ENCODE data around the gene AQP5. TPM values are rescaled to one million over a fixed set of nuclear protein-coding genes. Genes with fewer than 3 reads are reported as not detected.
A peak's percentile ranks its signal among the peaks of the same experiment; 100 is the strongest.
"Not testable (repeated sequence)": the region's sequence is repeated elsewhere in the genome, so short reads cannot be mapped to it uniquely, and the experiment has no call there.

Gene AQP5
- total and polyA plus RNA-seq, 8 donors: 0.41 to 2.8 (median 1.2) TPM

GRCh38 chr12:49982246-49983087, 20.8 kb downstream of the AQP5 start:
- FAIRE-seq (no peak), DNase-seq (no peak), ATAC-seq (peak in 1 of 4 donors; percentile 28)
- Histone ChIP-seq H3K36me3 (no peaks in the 10 kb centered on the region), H3K27me3 (no peaks in the 10 kb centered on the region), H3K9me3 (no peaks in the 10 kb centered on the region), H3K4me1 (peaks cover 0 to 3% (median 0%) of the 10 kb centered on the region in 3 donors), H3K4me3 (no peak overlapping the region), H3K27ac (no peak overlapping the region)
- WGBS, 2 donors: 81 to 85% methylated on average over 7 of the region's 7 CpGs
- intact Hi-C loops (cut with DNase I): no loop called here
- TF ChIP-seq, protein P1, sequence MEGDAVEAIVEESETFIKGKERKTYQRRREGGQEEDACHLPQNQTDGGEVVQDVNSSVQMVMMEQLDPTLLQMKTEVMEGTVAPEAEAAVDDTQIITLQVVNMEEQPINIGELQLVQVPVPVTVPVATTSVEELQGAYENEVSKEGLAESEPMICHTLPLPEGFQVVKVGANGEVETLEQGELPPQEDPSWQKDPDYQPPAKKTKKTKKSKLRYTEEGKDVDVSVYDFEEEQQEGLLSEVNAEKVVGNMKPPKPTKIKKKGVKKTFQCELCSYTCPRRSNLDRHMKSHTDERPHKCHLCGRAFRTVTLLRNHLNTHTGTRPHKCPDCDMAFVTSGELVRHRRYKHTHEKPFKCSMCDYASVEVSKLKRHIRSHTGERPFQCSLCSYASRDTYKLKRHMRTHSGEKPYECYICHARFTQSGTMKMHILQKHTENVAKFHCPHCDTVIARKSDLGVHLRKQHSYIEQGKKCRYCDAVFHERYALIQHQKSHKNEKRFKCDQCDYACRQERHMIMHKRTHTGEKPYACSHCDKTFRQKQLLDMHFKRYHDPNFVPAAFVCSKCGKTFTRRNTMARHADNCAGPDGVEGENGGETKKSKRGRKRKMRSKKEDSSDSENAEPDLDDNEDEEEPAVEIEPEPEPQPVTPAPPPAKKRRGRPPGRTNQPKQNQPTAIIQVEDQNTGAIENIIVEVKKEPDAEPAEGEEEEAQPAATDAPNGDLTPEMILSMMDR (IDR thresholded peaks at IDR 0.05): no peak

DNA sequence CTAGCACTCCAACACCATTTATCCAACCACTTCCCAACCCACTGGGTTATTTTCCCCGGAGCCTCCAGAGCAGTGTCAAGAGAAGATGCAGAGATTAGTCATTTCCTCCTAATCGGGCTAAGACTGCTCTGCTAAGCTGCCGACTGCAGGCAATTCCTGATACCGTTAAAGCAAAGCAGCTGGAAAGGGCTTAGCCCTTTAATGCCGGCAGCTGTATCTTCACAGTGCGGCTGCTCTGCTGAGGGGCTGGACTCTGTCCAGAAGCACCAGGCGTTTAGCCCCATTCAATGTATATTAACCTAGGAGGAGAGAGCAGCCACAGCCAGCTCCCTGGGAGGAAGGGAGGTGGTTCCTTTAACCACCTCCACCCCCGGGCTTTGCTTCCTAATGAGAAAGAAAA, 22.2 kb downstream of the AQP5 start:
- ATAC-seq (peak in 3 of 4 donors; percentile 41 to 64 (median 63)), DNase-seq (no peak), FAIRE-seq (no peak)
- Histone ChIP-seq H3K27me3 (no peaks in the 10 kb centered on the region), H3K4me1 (peaks cover 0 to 3% (median 0%) of the 10 kb centered on the region in 3 donors), H3K27ac (peak overlapping the region in 1 of 4 donors; percentile 4), H3K36me3 (no peaks in the 10 kb centered on the region), H3K4me3 (no peak overlapping the region), H3K9me3 (no peaks in the 10 kb centered on the region)
- 14 to 16% methylated on average over 8 of the region's 8 CpGs for WGBS, 2 donors
- TF ChIP-seq, protein P1 (IDR thresholded peaks at IDR 0.05): no peak
- intact Hi-C loops (cut with DNase I): no loop called here

- 86 to 89% methylated on average over 8 to 9 of the region's 9 CpGs for WGBS, 2 donors
- intact Hi-C loops (cut with DNase I): no loop called here
- TF ChIP-seq, protein P1 (IDR thresholded peaks at IDR 0.05): no peak
- Histone ChIP-seq H3K36me3 (no peaks in the 10 kb centered on the region), H3K27ac (peak overlapping the region in 1 of 4 donors; percentile 4), H3K4me1 (peaks cover 0 to 3% (median 0%) of the 10 kb centered on the region in 3 donors), H3K4me3 (no peak overlapping the region), H3K27me3 (no peaks in the 10 kb centered on the region), H3K9me3 (no peaks in the 10 kb centered on the region)
- FAIRE-seq (no peak), DNase-seq (no peak), ATAC-seq (no peak)
These were observed 23.0 kb downstream of the AQP5 start for GRCh38 chr12:49984476-49985359.

DNA sequence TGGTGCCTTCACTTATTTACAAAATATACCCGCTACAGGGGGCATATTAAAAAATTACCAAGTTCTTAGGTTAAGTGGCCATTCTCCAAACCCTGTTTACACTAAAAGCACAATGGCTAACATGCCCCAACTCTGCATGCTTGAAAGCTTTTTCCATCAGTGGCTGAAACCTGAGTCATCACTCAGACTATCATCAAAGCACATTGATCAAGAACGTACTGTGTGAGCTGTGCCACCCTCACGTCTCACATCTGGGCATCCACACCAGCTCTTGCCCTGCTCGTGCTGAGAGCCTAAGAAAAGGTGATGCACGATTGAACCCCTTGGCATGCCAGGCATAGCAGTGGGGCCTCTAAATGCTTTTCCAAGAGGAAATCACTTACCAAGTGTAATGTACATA, 24.3 kb downstream of the AQP5 start:
- H3K4me1 ChIP-seq: peaks cover 0 to 3% (median 0%) of the 10 kb centered on the region in 3 donors
- no peaks in the 10 kb centered on the region for H3K36me3 ChIP-seq
- H3K9me3 ChIP-seq: no peaks in the 10 kb centered on the region
- DNase-seq (no peak), ATAC-seq (peak in 1 of 4 donors; percentile 14), FAIRE-seq (no peak)
- H3K4me3 ChIP-seq: no peak overlapping the region
- WGBS, 2 donors: 89 to 90% methylated on average over 5 of the region's 5 CpGs
- no peaks in the 10 kb centered on the region for H3K27me3 ChIP-seq
- TF ChIP-seq, protein P1 (IDR thresholded peaks at IDR 0.05): no peak
- intact Hi-C loops (cut with DNase I): no loop called here
- no peak overlapping the region for H3K27ac ChIP-seq

DNA sequence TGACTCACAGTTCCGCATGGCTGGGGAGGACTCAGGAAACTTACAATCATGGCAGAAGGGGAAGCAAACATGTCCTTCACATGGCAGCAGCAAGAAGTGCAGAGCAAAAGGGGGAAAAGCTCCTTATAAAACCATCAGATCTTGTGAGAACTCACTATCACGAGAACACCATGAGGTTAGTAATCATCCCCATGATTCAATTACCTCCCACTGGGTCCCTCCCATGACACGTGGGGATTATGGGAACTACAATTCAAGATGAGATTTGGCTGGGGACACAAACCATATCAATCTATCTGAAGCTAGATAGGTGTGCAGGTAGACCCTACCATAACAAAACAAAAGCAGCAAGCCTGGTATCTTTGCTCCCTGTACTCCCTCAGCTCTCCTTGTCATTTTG, 24.8 kb downstream of the AQP5 start:
- H3K27me3 ChIP-seq; H3K4me3 ChIP-seq; H3K27ac ChIP-seq; H3K36me3 ChIP-seq; H3K4me1 ChIP-seq; DNase-seq; ATAC-seq; intact Hi-C loops (cut with DNase I); H3K9me3 ChIP-seq; FAIRE-seq: not testable (repeated sequence)
- 85 to 86% methylated on average over 3 of the region's 3 CpGs for WGBS, 2 donors

Data from pancreas (tissue), 10 donors.